ENCODE data around the gene PIMREG. TPM values are rescaled to one million over a fixed set of nuclear protein-coding genes. Genes with fewer than 3 reads are reported as not detected.
"Not testable (repeated sequence)": the region's sequence is repeated elsewhere in the genome, so short reads cannot be mapped to it uniquely, and the experiment has no call there.

Gene PIMREG
- total RNA-seq, 1 donor from 2014 or later: 4.8 TPM

DNA sequence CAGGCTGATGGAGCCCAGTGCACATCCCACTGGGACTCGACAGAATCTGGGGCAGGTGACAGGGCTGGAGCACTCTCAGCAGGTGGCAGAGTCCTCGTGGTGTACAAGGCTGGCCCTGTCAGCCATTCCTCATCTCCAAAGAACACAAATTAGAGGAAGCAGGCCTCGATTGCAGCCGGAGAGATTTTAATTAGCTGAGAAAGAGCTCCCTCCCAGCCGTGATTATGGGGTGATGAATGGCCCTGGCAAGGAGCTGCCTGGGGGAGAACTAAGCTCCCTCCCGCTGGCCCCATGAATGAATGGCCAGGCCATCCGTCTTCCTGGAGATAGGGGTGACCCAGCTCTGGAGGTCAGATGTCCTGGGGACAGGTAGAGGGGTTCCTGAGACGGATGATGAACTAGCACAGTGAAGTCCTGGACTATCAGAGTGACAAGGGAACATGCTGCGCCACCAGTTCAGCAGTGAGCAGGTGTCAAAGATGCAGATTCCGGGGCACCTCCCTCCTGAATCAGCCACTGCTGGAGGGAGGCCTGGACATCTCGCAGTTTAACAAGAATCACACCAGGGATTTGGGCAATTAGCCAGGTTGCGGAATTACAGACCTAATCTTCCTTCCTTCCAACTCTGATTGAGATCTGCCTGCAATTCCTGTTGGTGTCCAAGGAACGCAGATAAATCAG, 35.5 kb downstream of the PIMREG start:
- ATAC-seq: no peak

DNA sequence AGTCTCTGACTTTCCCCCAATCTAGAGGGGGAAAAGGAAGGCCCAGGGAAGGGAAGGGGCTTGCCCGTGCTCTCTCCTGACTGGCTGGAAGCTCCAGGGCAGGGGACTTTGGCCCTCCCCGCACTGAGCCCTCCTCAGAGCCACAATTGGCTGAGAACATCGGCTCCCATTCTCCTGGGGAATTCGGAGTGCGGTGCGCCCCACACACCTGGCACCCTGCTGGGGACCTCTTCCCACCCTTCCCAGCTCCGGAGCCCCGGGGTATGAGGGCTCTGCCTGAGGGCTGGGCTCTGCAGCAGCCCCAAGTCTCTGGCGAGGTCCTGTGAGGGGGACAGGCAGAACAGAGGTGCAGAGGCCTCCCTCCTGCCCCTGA, 36.0 kb downstream of the PIMREG start:
- ATAC-seq: no peak

- ATAC-seq: no peak
Observed at GRCh38 chr17:6482105-6482455, 37.8 kb downstream of the PIMREG start.

DNA sequence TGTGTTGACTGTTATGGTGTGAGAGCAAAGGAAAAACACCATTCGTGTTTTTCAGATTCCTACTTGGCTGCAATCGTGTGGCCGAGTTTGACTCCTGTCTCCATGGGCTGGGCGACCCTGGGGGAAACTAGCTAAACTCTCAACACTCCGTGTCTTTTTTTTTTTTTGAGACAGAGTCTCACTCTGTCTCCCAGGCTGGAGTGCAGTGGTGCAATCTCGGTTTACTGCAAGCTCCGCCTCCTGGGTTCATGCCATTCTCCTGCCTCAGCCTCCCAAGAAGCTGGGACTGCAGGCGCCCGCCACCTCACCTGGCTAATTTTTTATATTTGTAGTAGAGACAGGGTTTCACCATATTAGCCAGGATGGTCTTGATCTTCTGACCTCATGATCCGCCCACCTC, 38.5 kb downstream of the PIMREG start:
- ATAC-seq: not testable (repeated sequence)

- ATAC-seq: no peak
Observed at GRCh38 chr17:6483507-6483906, 39.3 kb downstream of the PIMREG start.

- ATAC-seq: no peak
Observed at GRCh38 chr17:6485646-6486412, 41.6 kb downstream of the PIMREG start.

DNA sequence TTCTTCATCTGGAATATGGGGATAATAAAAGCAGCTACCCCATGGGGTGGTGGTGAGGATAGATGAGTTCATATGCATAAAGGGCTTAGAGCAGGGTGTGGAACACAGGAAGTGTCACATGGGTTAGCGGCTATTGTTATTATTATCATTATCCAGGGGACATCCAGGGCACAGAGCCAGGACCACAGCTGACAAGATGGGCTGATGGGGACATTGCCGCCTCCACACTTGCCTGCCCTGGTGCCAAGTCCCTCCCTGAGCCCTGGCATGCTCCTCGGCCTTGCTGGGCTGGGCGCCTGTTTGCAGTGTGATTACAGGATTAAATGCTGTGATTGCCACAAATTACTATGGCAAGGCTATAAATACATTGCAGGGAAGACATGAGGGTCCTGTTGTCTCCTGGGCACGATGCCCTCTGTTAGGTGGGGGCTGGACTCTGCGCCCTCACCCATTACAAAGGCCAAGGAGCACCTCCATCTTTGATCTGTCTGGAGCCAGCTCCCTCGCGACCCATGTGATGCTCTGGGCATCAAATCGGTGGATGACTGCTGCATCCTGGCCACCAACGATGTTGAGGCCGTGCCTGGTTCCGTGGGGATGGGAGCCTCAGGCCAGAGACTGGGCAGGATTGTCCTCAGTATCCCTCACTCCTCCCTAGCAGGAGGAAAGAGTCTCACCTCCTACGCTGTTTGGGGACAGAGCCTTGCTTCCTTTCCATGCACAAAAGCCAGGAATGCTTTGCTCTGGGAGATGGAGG, 43.2 kb downstream of the PIMREG start:
- peak; percentile 30 for ATAC-seq

DNA sequence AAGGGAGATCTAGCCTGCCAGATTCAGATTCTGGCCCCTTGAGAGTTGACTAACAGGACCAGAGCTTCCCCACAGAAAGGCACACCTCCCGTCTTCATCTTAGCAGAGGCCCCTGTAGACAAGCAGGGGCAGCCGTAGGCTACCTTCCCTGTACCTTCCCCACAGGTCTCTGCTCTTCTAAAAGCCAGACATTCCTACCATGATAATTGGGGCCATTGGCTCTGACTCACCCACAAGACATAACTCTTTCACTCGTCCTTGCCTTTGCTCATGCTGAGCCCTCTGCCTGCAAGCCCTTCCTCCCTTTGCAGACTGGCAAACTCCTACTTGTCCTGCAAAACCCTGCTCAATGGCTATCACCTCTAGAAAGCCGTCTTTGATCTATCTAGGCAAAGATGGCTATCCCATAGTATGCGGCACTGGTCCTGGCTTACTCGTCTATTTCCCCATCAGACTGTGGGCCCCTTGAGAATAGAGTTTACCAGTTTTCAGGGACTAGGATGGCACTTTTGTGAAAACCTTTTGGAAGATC, 43.8 kb downstream of the PIMREG start:
- no peak for ATAC-seq

GRCh38 chr17:6489016-6489550, 44.8 kb downstream of the PIMREG start:
- no peak for ATAC-seq

GRCh38 chr17:6491071-6491700, 46.9 kb downstream of the PIMREG start:
- no peak for ATAC-seq

DNA sequence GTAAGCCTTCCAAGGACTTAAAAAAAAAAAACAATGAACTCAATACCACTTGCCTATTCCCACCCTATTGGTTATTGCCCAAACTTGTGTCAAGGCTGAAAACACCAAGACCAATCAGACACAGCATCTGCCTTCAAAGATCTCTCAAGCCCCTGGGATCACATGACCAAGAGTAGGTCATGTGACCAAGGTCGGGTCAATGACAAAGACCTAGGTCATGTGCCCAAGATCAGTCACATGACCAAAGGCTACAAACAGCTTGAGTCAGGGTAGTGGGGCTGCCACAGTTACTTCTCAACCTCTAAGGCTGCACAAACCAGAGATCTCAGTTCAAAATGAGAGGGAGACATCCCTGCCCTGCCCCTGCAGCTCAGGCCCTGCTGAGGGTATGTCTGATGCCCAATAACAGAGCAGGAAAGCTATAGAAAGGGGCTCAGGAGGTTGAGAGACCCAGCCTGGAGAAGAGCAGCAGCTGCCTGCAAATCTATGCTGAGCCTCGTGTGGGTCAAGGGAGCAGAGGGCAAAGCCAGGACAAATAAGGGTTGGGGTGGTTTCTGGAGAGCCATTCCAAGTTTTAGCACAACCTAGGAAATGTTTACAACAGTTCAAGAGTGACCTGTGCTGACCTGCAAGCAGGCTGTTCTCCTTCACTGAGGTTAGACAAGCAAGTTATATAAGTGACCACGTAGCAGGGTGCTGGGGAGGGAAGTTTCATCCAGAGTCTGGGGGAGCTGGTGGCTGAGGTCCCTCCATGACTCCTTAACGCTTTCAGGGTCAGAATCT, 48.8 kb downstream of the PIMREG start:
- ATAC-seq: no peak

GRCh38 chr17:6494239-6494941, 50.1 kb downstream of the PIMREG start:
- ATAC-seq: peak; percentile 72

DNA sequence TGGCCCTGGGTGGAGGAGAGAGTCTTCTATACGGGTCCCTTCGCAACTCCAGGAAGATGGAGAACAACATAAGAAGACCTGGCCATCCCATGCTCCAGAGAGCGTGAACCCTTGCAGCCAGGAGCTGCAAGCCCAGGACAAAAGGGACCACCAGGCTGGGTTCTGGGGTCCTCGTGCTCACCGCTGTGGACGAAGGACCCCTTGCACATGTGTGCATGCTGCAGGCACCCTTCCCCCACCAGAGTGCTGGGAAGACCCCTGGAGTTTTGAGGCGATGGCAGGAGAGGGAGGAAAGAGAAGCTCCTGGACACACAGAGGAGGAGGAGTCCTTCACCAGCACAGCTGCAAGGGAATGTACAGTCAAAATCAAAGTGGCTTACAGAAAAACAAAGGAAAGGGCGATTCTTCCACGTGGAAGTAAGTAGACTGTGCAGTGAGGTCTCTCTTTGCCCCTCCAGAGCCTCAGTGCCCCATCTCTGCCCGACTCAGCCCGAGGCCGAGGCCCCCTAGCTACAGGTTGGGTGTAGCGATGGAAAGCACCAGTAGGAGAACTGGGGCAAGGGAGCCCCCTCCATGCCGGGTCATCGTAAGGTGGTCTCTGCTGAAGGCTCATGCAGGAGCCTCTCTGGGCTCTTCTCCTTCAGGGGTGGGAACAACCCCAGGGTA, 51.3 kb downstream of the PIMREG start:
- no peak for ATAC-seq

DNA sequence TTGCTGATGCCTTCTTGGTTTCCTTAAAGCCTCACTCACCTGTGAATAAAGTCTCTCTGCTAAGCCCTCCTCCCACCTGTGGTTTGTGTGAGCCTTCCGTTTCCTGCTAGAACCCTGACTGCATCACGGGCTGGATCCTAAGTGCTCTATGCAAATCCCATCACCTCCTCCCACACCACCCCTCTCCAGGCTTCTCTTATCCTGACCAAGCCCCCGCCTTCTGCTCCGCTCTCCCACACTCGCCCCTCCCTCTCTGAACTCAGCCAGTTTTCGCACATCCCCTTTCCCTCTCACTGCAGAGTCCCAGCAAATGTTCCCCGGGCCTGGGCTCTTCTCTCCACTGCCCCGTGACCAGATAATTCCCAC, 51.8 kb downstream of the PIMREG start:
- no peak for ATAC-seq

DNA sequence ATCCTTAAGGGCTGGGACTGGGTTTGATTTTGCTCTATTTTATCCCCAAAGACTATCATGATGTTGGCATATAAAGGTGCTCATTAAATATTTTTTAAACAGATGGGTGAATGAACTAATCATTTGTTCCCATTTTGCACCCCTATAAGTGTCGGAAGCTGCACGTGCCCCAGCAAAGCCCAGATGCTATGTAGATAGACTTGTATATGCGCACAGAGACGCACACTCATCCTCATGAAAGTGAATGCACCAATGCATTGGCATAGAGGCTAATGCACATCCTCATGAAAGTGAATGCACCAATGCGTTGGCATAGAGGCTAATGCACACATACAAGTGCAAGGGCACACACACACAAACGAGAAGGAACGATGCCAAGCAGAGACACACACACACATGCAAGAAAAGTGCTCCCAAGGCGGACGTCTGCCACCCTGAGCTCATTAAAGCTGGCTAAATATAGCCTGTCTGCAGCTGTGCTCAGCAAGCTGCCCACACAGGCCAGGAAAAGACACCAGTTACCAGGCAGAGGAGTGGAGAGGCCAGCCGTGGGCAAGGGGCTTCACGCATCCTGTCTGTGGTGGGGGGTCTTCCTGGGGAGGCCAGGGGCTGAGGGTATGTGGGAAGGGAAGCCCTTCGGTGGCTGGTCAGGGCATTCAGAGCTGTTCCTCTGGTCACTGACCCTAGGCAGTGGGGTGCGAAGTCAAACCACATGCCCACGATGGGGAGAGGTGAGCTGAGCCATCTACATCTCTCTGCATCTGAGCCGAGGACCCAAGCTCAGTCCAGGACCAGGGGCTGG, 52.6 kb downstream of the PIMREG start:
- no peak for ATAC-seq

DNA sequence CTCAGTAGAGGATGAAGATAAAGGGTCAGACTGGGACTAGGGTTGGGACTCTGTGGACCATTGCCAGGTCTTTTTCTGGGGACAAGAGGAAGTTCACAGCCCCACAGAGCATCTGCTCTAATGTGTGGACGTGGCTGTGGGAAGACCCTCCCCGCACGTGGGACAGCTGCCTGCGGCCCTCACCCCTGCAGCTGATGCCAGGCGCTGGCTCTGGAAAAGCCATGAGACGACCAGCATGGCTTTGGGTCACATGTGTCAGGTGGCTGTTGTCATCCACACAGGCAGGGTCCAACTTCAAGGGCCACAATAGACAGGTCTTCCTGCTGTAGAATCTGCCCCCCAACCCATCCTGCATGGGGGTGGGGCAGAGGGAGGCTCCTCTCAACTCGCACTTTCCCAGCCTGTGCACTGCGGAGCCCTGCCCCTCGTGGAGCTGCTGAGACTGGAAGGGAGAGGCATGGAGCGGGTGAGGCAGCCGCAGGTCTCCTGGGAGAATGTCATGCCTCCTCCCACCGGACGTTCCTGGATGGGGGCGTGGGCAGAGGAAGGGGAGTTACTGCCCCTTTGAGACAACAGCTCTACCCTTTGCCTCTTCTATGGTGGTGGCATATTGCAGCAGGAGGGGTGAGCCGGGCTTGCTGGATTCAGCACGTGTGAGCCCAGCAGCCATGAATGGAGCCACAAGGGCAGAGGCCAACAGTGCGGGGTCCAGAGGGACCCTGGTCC, 53.4 kb downstream of the PIMREG start:
- ATAC-seq: peak; percentile 5

- no peak for ATAC-seq
Observed at GRCh38 chr17:6498356-6498755, 54.1 kb downstream of the PIMREG start.

- ATAC-seq: no peak
Observed at GRCh38 chr17:6498901-6499540, 54.8 kb downstream of the PIMREG start.

Data from esophagus mucosa (tissue), 1 donor.